ENCODE data around the gene ATXN1.

- TF ChIP-seq FOXK2 (IDR thresholded peaks at IDR 0.05): no peak
- TF ChIP-seq SUZ12 (IDR thresholded peaks at IDR 0.05): no peak
- no peak for TF ChIP-seq SP1 (IDR thresholded peaks at IDR 0.05)
- no peak for TF ChIP-seq FOXM1 (IDR thresholded peaks at IDR 0.05; ENCODE audit: borderline replicate concordance)
- no peak for TF ChIP-seq BHLHE40 (IDR thresholded peaks at IDR 0.05; ENCODE audit: borderline replicate concordance)
- no peak for TF ChIP-seq ZNF384 (IDR thresholded peaks at IDR 0.05)
- no peak for TF ChIP-seq ELF4 (IDR thresholded peaks at IDR 0.05)
- TF ChIP-seq NFRKB (IDR thresholded peaks at IDR 0.05): no peak
- TF ChIP-seq PKNOX1 (IDR thresholded peaks at IDR 0.05): no peak
- TF ChIP-seq FOXA1 (IDR thresholded peaks at IDR 0.05): no peak
- TF ChIP-seq ARNT (IDR thresholded peaks at IDR 0.05): no peak
- TF ChIP-seq TARDBP (IDR thresholded peaks at IDR 0.05): no peak
- TF ChIP-seq CTBP1 (IDR thresholded peaks at IDR 0.05; ENCODE audit: borderline replicate concordance): no peak
- TF ChIP-seq HDGF (IDR thresholded peaks at IDR 0.05; ENCODE audit: borderline replicate concordance): no peak
These were observed 19.1 kb downstream of the ATXN1 start for GRCh38 chr6:16742116-16742515.

Data from HEK293T (cell line).